Uterus (tissue), 4 donors: Measurements from ENCODE around the gene KLHL30. TPM values are rescaled to one million over a fixed set of nuclear protein-coding genes. Genes with fewer than 3 reads are reported as not detected.

Experiments used
- DNase-seq, 2 donors: peaks; one replicate each; pipeline ENCODE4 v3.0.0-alpha.2; 2019 to 2020
- H3K27ac ChIP-seq, 2 donors: fragments of 200-600 bp; sonication (generic); 1 replicate in 1 of 2; 2 replicates in 1 of 2; pipeline ENCODE4 v1.5.1; 2016 to 2018
- H3K27me3 ChIP-seq, 2 donors: fragments of 200-600 bp; sonication (generic); one replicate each; pipeline ENCODE4 v1.5.1; 2018 to 2019; ENCODE audit warnings: control low read depth in 1 of 2
- H3K36me3 ChIP-seq, 2 donors: fragments of 200-600 bp; sonication (generic); one replicate each; pipeline ENCODE4 v1.5.1; 2019; ENCODE audit warnings: control low read depth in 1 of 2
- H3K4me1 ChIP-seq, 2 donors: fragments of 200-600 bp; sonication (generic); one replicate each; pipeline ENCODE4 v1.5.1; 2018 to 2019; ENCODE audit warnings: control low read depth in 1 of 2
- H3K4me3 ChIP-seq, 2 donors: fragments of 200-600 bp; sonication (generic); 1 replicate in 1 of 2; 2 replicates in 1 of 2; pipeline ENCODE4 v1.5.1; 2018 to 2019; ENCODE audit warnings: mild to moderate bottlenecking in 1 of 2
- H3K9me3 ChIP-seq, 2 donors: fragments of 200-600 bp; sonication (generic); one replicate each; pipeline ENCODE4 v1.5.1; 2019; ENCODE audit warnings: control low read depth in 1 of 2
- POLR2A ChIP-seq, 2 donors: fragments of 450-650 bp; IDR thresholded peaks; one replicate each; pipeline ENCODE4 v1.6.1; 2016; ENCODE audit warnings: antibody characterized with exemption in 2 of 2, mild to moderate bottlenecking in 1 of 2, moderate library complexity in 1 of 2
- intact Hi-C: fragments of 100-400 bp; cut with DNase I; formaldehyde crosslinking; loops from one replicate; pipeline ENCODE4 v1.15.1; 2023; ENCODE audit warnings: low total_unique reads
- total RNA-seq, 4 donors: library from RNA; depleted of rRNA in 3 of 4; stranded (reverse); fragments of >200 nt in 3 of 4; gene quantifications; one replicate each; pipeline versions ENCODE4 v1.1.0 to v1.2.4, GENCODE V29; 2014 to 2023
- TF ChIP-seq, protein P1 (sequence below), 4 experiments: fragments of 200-600 bp in 2 of 4; fragments of 450-650 bp in 2 of 4; sonication (generic) in 2 of 4; IDR thresholded peaks; one replicate each; pipeline ENCODE4 v1.5.1; 2016 to 2019; ENCODE audit warnings: antibody characterized with exemption in 4 of 4, mild to moderate bottlenecking in 2 of 4, moderate library complexity in 1 of 4
- donor health status: DM: yes; HTN: yes; CAD: no.

The KLHL30 gene
- total RNA-seq, 4 donors from 2014 or later: under 0.01 to 3.3 (median 0.62) TPM; not detected in 1

DNA sequence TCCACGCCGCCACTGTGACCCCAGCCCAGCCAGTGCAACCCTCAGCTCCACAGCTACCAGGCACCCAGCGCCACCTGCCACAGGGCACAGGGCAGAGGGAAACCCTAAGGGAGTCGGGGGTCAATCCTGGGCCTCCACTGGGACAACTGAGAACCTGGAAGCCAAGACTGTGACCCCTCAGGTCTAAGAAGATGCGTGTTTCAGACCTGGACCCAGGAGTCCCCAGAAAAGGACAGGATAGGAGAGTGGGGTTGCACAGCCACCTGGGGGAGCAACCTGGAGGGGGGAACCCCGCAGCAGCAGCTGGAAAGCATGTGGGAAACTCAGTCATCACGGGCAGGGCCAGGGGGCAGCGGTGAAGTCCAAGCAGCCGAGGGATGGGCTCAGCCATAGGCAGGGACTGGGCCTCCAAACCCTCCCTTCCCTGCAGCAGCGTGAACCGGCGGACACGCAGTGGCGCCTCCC, 34.2 kb upstream of the KLHL30 start:
- no peak overlapping the region for H3K4me3 ChIP-seq
- H3K36me3 ChIP-seq: no peaks in the 10 kb centered on the region
- intact Hi-C loops: no loop called here
- no peak for TF ChIP-seq POLR2A (IDR thresholded peaks at IDR 0.05)
- TF ChIP-seq, protein P1, sequence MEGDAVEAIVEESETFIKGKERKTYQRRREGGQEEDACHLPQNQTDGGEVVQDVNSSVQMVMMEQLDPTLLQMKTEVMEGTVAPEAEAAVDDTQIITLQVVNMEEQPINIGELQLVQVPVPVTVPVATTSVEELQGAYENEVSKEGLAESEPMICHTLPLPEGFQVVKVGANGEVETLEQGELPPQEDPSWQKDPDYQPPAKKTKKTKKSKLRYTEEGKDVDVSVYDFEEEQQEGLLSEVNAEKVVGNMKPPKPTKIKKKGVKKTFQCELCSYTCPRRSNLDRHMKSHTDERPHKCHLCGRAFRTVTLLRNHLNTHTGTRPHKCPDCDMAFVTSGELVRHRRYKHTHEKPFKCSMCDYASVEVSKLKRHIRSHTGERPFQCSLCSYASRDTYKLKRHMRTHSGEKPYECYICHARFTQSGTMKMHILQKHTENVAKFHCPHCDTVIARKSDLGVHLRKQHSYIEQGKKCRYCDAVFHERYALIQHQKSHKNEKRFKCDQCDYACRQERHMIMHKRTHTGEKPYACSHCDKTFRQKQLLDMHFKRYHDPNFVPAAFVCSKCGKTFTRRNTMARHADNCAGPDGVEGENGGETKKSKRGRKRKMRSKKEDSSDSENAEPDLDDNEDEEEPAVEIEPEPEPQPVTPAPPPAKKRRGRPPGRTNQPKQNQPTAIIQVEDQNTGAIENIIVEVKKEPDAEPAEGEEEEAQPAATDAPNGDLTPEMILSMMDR (IDR thresholded peaks at IDR 0.05): no peak
- H3K27ac ChIP-seq: no peak overlapping the region
- DNase-seq: peak in 1 of 2 donors; percentile 12
- H3K4me1 ChIP-seq: no peaks in the 10 kb centered on the region
- H3K27me3 ChIP-seq: no peaks in the 10 kb centered on the region
- no peaks in the 10 kb centered on the region for H3K9me3 ChIP-seq

DNA sequence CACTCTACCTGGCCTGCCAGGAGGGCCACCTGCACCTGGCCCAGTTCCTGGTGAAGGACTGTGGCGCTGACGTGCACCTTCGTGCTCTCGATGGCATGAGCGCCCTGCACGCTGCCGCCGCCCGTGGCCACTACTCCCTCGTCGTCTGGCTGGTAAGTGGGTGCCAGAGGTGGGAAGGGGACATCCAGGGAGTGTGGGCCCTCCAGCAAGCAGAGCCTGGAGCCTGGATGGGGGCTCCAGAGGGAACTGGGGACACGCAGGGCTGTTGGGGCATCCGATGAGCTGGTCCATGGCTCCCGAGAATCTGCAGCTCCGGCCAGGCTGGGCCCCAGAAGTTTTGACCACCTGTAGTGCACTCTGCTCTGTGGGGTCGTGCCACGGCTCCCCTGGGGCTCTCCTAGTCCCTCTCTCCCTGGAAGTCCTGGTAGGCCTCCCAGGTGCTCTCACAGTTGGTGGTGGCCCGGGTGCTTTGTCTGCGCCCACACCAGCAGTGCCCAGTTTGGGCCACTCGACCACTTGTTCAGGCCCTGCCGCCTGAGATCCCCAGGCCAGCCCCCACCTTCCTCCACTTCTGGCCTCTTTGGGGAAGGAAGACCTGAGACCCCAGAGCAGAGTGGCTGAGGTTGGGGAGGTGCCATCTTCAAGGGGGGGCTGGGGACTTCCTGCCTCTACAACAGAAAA, 33.6 kb upstream of the KLHL30 start:
- no peaks in the 10 kb centered on the region for H3K4me1 ChIP-seq
- no peaks in the 10 kb centered on the region for H3K9me3 ChIP-seq
- intact Hi-C loops: no loop called here
- no peaks in the 10 kb centered on the region for H3K36me3 ChIP-seq
- H3K27ac ChIP-seq: no peak overlapping the region
- no peak overlapping the region for H3K4me3 ChIP-seq
- peak in 1 of 2 donors; percentile 13 for DNase-seq
- H3K27me3 ChIP-seq: no peaks in the 10 kb centered on the region
- TF ChIP-seq, protein P1 (IDR thresholded peaks at IDR 0.05): no peak

DNA sequence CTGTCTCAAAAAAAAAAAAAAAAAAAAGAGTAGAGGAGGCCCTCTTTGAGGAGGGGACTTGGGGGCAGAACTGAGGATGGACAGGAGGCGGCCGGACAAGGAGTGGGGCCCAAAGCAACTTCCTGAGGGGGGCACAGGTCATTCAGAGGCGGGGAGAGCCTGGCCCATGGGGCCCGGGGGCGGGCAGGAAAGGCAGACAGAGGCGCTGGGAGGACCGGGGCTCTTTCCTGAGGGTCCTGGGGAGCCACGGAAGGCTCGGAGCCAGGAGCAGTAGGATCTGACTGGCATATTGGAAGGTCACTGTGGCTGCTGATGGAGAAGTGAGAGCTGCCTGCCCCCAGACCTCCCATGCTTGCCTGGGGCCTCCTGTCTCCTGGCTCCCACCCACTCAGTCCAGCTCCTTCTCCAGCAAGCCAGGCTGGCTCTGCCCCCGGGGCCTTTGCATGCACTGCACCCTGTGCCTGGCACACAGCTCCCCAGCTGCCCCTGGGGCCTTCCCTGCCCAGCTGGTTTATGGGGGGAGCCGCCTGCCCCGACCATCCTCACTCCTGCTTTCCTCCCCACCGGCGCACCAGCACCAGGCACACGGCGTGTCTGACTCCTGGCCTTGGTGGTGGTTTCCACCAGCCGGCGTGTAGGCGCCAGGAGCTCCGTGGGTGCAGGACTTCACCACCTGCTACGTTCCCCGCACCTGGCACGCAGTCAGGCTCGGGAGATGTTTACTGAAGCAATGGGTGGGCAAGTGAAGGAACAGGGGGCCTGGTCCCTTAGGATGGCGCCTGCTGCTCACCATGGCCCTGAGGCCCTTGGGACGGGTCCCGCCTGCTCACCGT, 32.7 kb upstream of the KLHL30 start:
- H3K27me3 ChIP-seq: no peaks in the 10 kb centered on the region
- no peak for TF ChIP-seq POLR2A (IDR thresholded peaks at IDR 0.05)
- TF ChIP-seq, protein P1 (IDR thresholded peaks at IDR 0.05): no peak
- no peak overlapping the region for H3K27ac ChIP-seq
- H3K4me1 ChIP-seq: no peaks in the 10 kb centered on the region
- H3K9me3 ChIP-seq: no peaks in the 10 kb centered on the region
- no peaks in the 10 kb centered on the region for H3K36me3 ChIP-seq
- no peak overlapping the region for H3K4me3 ChIP-seq
- intact Hi-C loops: no loop called here
- DNase-seq: peak in 1 of 2 donors; percentile 15

DNA sequence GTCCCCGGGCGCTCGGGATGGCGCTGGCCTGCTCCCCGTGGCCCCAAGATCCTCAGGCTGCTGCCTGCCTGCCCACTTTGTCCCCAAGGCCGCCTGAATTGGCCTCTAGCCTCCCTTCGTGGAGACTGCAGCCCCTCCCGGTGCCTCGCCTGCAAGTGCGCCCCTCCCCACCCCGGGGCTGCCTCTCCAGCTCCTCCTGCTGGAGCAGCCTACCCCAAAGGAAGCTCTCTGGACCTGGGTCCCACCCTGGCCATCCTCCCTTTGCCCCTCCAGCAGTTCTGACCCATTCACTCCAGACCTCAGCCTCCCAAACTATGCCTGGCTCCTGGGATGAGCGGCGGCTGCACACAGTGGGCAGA, 32.1 kb upstream of the KLHL30 start:
- no peaks in the 10 kb centered on the region for H3K36me3 ChIP-seq
- H3K4me1 ChIP-seq: no peaks in the 10 kb centered on the region
- no peak overlapping the region for H3K27ac ChIP-seq
- H3K27me3 ChIP-seq: no peaks in the 10 kb centered on the region
- intact Hi-C loops: no loop called here
- TF ChIP-seq, protein P1 (IDR thresholded peaks at IDR 0.05): no peak
- no peak for TF ChIP-seq POLR2A (IDR thresholded peaks at IDR 0.05)
- H3K4me3 ChIP-seq: no peak overlapping the region
- H3K9me3 ChIP-seq: no peaks in the 10 kb centered on the region
- DNase-seq: no peak
